ENCODE measurements around the gene AAK1. TPM values are rescaled to one million over a fixed set of nuclear protein-coding genes. Genes with fewer than 3 reads are reported as not detected.

The AAK1 gene
- polyA plus RNA-seq, 1 donor (not counting 4 experiments of a cell fraction or from before 2014, with no cell fraction given) = 12.3 TPM

GRCh38 chr2:69514406-69514805 lies 129.1 kb downstream of the AAK1 start:
- dilution Hi-C loops (cut with MboI; ENCODE audit: extremely low pct_ligation_motif_present, low sequenced_read_pairs) = no loop called here
- no peaks in the 10 kb centered on the region for H3K9me1 ChIP-seq (ENCODE audit: control insufficient read depth, extremely low read depth, insufficient read depth, low read length)
- no peak overlapping the region for H3K27ac ChIP-seq (ENCODE audit: control insufficient read depth, insufficient read depth, low read length)
- no peaks in the 10 kb centered on the region for H3K27me3 ChIP-seq (ENCODE audit: control insufficient read depth, extremely low read depth, insufficient read depth, low read length)
- H3K4me1 ChIP-seq (ENCODE audit: control insufficient read depth, extremely low read depth, insufficient read depth, low read length) = peaks cover 10% of the 10 kb centered on the region
- H3K79me2 ChIP-seq (ENCODE audit: control insufficient read depth, insufficient read depth, low read length) = no peaks in the 10 kb centered on the region
- no peak overlapping the region for H2AFZ ChIP-seq (ENCODE audit: control insufficient read depth, low read length)
- H3K4me3 ChIP-seq (ENCODE audit: control insufficient read depth in 2 of 3, extremely low read depth in 1 of 3, insufficient read depth in 2 of 3, low read depth in 1 of 3, low read length in 3 of 3) = no peak overlapping the region
- no peaks in the 10 kb centered on the region for H4K20me1 ChIP-seq (ENCODE audit: control insufficient read depth, extremely low read depth, insufficient read depth, low read length)
- no peak for FAIRE-seq
- H3K9ac ChIP-seq (ENCODE audit: control insufficient read depth, extremely low read depth, insufficient read depth, low read length) = no peak overlapping the region
- TF ChIP-seq EZH2 (IDR thresholded peaks at IDR 0.05; ENCODE audit: low read length) (no peak), CTCF (optimal IDR thresholded peaks at IDR 0.05 in 1 of 3, IDR thresholded peaks at IDR 0.05 in 1 of 3, conservative IDR thresholded peaks at IDR 0.05 in 1 of 3; ENCODE audit: extremely low read depth in 1 of 3, insufficient read depth in 2 of 3, low read length in 3 of 3) (no peak)
- no peaks in the 10 kb centered on the region for H3K9me3 ChIP-seq (ENCODE audit: control insufficient read depth, low read depth, low read length)
- no peak for DNase-seq (ENCODE audit: low read depth, low spot score)
- H3K4me2 ChIP-seq (ENCODE audit: control insufficient read depth, extremely low read depth, insufficient read depth, low read depth, low read length) = no peak overlapping the region
- peaks cover 14 to 19% of the 10 kb centered on the region in 2 experiments for H3K36me3 ChIP-seq (ENCODE audit: control insufficient read depth in 2 of 2, extremely low read depth in 1 of 2, insufficient read depth in 2 of 2, low read length in 2 of 2)

- Histone ChIP-seq H3K79me2 (ENCODE audit: control insufficient read depth, insufficient read depth, low read length) (no peaks in the 10 kb centered on the region), H3K4me3 (ENCODE audit: control insufficient read depth in 2 of 3, extremely low read depth in 1 of 3, insufficient read depth in 2 of 3, low read depth in 1 of 3, low read length in 3 of 3) (no peak overlapping the region), H3K27ac (ENCODE audit: control insufficient read depth, insufficient read depth, low read length) (no peak overlapping the region), H3K9ac (ENCODE audit: control insufficient read depth, extremely low read depth, insufficient read depth, low read length) (no peak overlapping the region), H4K20me1 (ENCODE audit: control insufficient read depth, extremely low read depth, insufficient read depth, low read length) (no peaks in the 10 kb centered on the region), H3K9me1 (ENCODE audit: control insufficient read depth, extremely low read depth, insufficient read depth, low read length) (no peaks in the 10 kb centered on the region), H3K9me3 (ENCODE audit: control insufficient read depth, low read depth, low read length) (no peaks in the 10 kb centered on the region), H2AFZ (ENCODE audit: control insufficient read depth, low read length) (no peak overlapping the region), H3K36me3 (ENCODE audit: control insufficient read depth in 2 of 2, extremely low read depth in 1 of 2, insufficient read depth in 2 of 2, low read length in 2 of 2) (peaks cover 19 to 28% of the 10 kb centered on the region in 2 experiments), H3K4me1 (ENCODE audit: control insufficient read depth, extremely low read depth, insufficient read depth, low read length) (no peaks in the 10 kb centered on the region), H3K27me3 (ENCODE audit: control insufficient read depth, extremely low read depth, insufficient read depth, low read length) (no peaks in the 10 kb centered on the region), H3K4me2 (ENCODE audit: control insufficient read depth, extremely low read depth, insufficient read depth, low read depth, low read length) (no peak overlapping the region)
- dilution Hi-C loops (cut with MboI; ENCODE audit: extremely low pct_ligation_motif_present, low sequenced_read_pairs) = no loop called here
- TF ChIP-seq EZH2 (IDR thresholded peaks at IDR 0.05; ENCODE audit: low read length) = no peak
- TF ChIP-seq CTCF (optimal IDR thresholded peaks at IDR 0.05 in 1 of 3, IDR thresholded peaks at IDR 0.05 in 1 of 3, conservative IDR thresholded peaks at IDR 0.05 in 1 of 3; ENCODE audit: extremely low read depth in 1 of 3, insufficient read depth in 2 of 3, low read length in 3 of 3) = no peak
- DNase-seq (ENCODE audit: low read depth, low spot score) (no peak), FAIRE-seq (no peak)
These were observed 131.1 kb downstream of the AAK1 start for GRCh38 chr2:69512446-69512845.

Data from keratinocyte (primary cell).